GM13976 (cell line): ENCODE measurements around the gene DAB1.

Experiments used
- DNase-seq: peaks from one replicate; pipeline ENCODE4 v3.0.0; 2012; ENCODE audit warnings: low spot score
- in situ Hi-C: fragments of 300-500 bp; cut with MboI; formaldehyde crosslinking; loops from one replicate; pipeline ENCODE4 v1.12.0; 2022; ENCODE audit warnings: low sequenced_read_pairs, mixed read lengths, inconsistent platforms; ENCODE audit not compliant: unreplicated experiment
- TF ChIP-seq, protein P1 (sequence below): IDR thresholded peaks from 2 replicates; pipeline ENCODE4 v1.5.1; 2012; ENCODE audit warnings: borderline replicate concordance, mild to moderate bottlenecking; ENCODE audit not compliant: insufficient read depth; ENCODE audit errors: extremely low read depth, missing control alignments, control extremely low read depth

Gene DAB1

DNA sequence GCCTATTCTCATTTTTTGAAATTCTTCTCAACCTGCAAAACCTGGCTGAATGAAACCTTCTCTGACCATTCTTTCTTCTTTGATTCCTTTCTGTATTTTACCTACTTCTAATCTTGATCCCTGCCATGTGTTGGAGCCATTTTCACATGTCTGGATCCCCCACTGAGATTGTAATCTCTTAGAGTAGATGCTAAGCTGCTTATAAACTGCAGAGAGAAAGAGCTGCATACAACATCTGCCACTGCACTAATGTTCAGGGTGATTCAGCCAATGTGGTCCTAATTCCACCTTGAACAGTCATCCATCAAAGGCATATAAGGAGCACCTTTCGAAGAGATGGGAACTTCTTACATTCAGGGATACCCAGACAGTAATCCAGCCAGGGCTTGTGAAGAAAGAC lies 16.2 kb upstream of the DAB1 start:
- in situ Hi-C loops, result no loop called here
- no peak for DNase-seq
- TF ChIP-seq, protein P1, sequence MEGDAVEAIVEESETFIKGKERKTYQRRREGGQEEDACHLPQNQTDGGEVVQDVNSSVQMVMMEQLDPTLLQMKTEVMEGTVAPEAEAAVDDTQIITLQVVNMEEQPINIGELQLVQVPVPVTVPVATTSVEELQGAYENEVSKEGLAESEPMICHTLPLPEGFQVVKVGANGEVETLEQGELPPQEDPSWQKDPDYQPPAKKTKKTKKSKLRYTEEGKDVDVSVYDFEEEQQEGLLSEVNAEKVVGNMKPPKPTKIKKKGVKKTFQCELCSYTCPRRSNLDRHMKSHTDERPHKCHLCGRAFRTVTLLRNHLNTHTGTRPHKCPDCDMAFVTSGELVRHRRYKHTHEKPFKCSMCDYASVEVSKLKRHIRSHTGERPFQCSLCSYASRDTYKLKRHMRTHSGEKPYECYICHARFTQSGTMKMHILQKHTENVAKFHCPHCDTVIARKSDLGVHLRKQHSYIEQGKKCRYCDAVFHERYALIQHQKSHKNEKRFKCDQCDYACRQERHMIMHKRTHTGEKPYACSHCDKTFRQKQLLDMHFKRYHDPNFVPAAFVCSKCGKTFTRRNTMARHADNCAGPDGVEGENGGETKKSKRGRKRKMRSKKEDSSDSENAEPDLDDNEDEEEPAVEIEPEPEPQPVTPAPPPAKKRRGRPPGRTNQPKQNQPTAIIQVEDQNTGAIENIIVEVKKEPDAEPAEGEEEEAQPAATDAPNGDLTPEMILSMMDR, result no peak

DNA sequence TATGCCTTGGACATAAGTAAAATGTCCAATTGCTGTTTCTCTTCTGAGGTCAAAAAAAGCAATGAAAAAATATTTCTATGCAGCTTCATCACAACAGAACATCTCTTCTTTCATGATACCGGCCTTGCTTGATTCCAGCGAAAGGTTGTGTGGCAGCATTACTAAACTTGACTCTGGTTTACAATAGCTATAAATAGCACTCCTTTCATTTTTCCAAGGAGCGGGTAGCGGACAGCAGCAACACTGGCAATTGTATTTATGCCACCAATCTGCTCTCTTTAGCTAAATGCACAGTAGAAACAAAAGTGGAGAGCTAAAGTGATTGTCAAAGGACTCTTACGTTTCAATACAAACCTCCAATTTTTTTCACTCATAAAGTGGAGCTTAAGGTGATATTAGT lies 7.5 kb upstream of the DAB1 start:
- in situ Hi-C loops, result no loop called here

DNA sequence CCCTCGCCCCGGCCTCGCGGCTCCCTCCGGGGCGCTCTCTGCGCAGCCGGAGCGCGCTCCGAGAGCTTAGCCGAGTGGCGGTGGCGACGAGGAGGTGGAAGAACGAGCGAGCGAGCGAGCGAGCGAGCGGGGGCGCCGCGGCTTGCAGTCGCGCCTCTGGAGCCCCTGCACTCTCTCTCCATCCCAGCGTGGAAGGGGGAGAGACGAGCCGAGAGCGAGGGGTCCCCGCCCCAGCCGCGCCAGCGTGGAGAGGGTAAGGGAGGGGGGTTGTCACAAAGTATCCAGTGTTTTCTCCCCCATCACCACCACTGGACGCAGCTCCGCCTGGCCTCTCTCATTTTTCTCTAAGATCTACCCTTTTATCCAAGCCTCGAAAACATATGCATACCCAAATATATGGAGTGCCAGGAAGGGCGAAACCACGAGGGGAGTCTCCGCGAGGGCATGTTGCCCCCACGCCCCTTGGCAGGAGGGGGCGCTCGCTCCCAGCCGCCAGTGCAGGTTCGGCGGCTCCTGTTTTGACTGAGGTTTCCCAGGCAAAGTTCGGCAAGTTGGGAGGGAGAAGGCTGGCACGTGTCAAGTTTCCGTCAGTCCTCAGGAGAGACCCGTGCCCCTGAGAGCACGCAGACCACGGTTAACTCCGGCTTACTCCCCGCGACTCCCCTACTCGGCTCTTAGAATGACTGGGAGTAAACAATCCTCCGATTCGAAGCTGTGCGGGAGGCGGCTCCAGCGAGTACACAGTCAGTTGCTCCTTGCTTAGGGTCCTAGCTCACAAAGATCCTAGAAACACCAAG lies 569 bp upstream of the DAB1 start:
- peak; percentile 26 for DNase-seq
- TF ChIP-seq, protein P1, result no peak
- in situ Hi-C loops, result no loop called here

More for the DNA sequence above, 7.5 kb upstream of the DAB1 start:
- DNase-seq, result no peak
- TF ChIP-seq, protein P1, result no peak

DNA sequence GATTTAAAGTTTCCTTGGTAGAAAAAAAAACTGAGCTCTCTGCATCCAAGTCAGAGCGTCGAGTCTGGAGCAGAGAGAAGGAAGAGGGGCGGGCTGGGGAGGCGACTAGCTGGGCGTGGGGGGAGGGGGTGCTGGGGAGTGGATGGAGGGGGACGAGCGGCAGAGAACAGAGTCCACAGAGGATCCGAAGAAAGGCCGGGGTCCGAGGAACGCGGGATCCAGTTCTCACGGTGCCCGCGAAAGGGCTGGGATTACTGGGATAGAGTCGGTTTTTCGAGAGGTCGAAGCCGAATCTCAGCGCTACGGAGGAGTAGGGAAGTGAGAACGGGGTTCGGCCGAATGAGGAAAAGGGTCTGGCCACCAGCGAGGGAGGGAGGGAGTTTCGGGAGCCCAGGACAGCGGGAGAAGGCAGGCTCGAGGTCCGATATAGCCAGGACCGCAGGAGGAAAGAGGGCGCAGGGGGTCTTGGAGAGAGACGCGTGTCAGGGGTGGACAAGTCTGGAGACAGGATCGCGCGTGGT lies 665 bp downstream of the DAB1 start:
- no peak for DNase-seq
- in situ Hi-C loops, result no loop called here
- TF ChIP-seq, protein P1, result no peak

DNA sequence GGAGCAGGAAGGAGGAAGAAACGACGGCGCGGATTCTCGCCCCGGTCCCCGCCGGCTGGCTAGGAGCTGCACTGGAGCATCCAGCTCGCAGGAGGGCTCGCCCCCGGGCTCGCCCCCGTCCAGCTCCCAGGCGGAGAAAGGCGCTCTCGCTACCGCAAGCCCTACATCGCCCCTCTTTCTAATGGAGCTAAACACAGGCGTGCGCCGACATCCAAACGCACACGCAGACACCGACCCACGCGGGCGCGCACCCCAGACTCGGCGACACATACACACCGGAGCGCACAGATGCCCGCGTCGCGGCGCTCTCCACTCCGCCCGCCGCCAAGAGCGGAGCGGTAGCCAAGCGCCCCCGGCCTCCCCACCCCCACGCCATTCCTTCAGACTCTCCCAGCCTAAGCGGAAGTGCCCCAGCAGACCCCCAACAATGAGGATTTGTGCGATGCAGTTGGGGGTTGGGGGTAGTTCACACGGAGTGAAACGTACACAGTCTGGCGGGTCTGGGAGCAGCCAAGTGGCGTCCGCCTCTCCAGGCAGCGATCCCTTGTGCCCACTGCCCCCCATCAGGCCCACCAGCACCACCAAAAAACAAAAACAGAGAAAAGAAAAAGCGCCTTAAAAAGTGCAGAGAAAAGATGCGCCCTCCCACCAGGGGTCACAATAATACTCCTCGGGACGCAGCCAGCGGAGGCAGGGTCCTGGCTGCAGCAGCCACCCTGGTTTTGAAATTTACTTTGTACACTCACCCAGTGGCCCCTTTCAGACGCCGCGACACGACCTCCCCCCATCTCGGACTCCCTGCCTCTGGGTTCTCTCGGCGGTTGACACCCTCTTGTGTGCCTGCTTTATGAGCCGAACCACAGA lies 1.4 kb downstream of the DAB1 start:
- DNase-seq, result peak; percentile 16
- TF ChIP-seq, protein P1, result no peak
- in situ Hi-C loops, result no loop called here

DNA sequence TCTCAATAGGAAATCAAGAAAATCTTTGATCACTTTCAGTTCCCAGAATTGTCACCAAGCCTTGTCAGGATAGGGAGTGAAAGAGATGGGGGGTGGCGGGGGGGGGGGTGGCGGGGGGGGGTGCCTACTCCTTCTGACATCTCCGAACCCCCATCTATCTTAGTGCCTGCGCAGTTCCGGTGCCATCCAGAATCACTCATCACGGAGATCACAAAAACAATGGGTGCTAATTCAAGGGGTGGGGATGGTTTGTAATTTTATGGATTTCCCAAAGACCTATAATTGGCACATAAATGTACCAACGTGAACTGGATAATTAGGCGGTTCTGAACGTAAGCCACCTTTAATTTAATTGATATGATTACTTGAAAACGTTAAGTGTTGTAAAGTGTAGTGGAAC lies 2.1 kb downstream of the DAB1 start:
- in situ Hi-C loops, result no loop called here

More for the DNA sequence above, 2.1 kb downstream of the DAB1 start:
- DNase-seq, result no peak
- TF ChIP-seq, protein P1, result no peak
